ENCODE data around the gene GTF3C2. TPM values are rescaled to one million over a fixed set of nuclear protein-coding genes. Genes with fewer than 3 reads are reported as not detected.

The GTF3C2 gene
- total and polyA plus RNA-seq, 9 of the 15 experiments (the other 6 are each of a cell fraction or from before 2014, with no cell fraction given): 35.5 to 96.8 (median 53.0) TPM

DNA sequence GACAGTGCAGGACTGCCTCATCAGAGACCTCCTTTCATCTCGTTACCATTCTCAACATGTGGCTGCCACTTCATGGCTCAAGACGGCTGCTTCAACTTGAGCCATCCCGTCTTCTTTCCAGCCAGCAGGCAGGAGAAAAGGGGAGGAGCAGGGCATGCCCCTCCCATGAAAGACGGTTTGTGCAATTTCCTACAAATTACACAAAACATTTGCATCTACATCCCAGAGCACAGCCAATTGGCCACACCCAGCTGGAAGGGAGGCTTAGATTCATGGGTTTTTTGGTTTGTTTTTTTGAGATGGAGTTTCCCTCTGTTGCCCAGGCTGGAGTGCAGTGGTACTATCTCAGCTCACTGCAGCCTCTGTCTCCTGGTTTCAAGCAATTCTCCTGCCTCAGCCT, 60.1 kb downstream of the GTF3C2 start:
- Histone ChIP-seq H3K36me3 (ENCODE audit: control insufficient read depth, insufficient read depth, low read length) (no peaks in the 10 kb centered on the region), H3K9ac (ENCODE audit: insufficient read depth in 1 of 2, low read depth in 2 of 2, low read length in 2 of 2) (no peak overlapping the region), H3K79me2 (ENCODE audit: control insufficient read depth, insufficient read depth, low read length) (no peaks in the 10 kb centered on the region), H3K4me2 (ENCODE audit: insufficient read depth, low read length) (no peak overlapping the region), H4K20me1 (replicated peaks; ENCODE audit: control insufficient read depth, insufficient read depth, low read length) (no peaks in the 10 kb centered on the region), H3K27ac (ENCODE audit: extremely low read depth, low read depth, low read length) (no peak overlapping the region), H3K4me1 (replicated peaks in 1 of 2; ENCODE audit: control insufficient read depth in 2 of 2, insufficient read depth in 2 of 2, low read length in 2 of 2) (peaks cover 9 to 12% of the 10 kb centered on the region in 2 experiments), H2AFZ (ENCODE audit: low read depth, low read length) (peak overlapping the region; percentile 61), H3K4me3 (no peak overlapping the region), H3K9me3 (replicated peaks; ENCODE audit: control insufficient read depth, insufficient read depth, low read depth, low read length) (no peaks in the 10 kb centered on the region), H3K9me1 (ENCODE audit: control insufficient read depth, insufficient read depth, low read length) (no peaks in the 10 kb centered on the region), H3K27me3 (ENCODE audit: control insufficient read depth in 2 of 2, insufficient read depth in 2 of 2, low read length in 2 of 2) (no peaks in the 10 kb centered on the region; a peak in 1 of 5 replicates)
- TF ChIP-seq CEBPB (tag; IDR thresholded peaks at IDR 0.05) (peak; percentile 34; the same call in 1 of the 2 replicates), STAT5A (IDR thresholded peaks at IDR 0.05; ENCODE audit: borderline replicate concordance, low read length) (no peak)
- WGBS (ENCODE audit: insufficient coverage, low coverage, missing lambda C conversion rate): 9% methylated on average over 4 of the region's 4 CpGs
- in situ Hi-C loops (cut with MboI) (loop anchor here (10.0 kb wide), 1 partner anchor 452 kb away; the partner anchor contains the start of gene DPYSL5), intact Hi-C loops (cut with micrococcal nuclease) (loop anchor here (10.0 kb wide), 1 partner anchor 332 kb away; no protein-coding TSS in a partner anchor)
- POLR2A ChIA-PET: interaction anchor here (0.7 kb wide), 1 partner anchor 367 kb away, joined by 4 read pairs; the partner anchor contains the start of genes SLC4A1AP and SUPT7L
- CTCF ChIA-PET (ENCODE audit: low intra/inter-chr PET ratio): no interaction called here
- ATAC-seq (peak; percentile 36; the same call in 2 of the 3 replicates), DNase-seq (ENCODE audit: extremely low read depth in 1 of 4, low spot score in 3 of 4) (no peak), FAIRE-seq (no peak)
- BruUV-seq (replicated peaks): no TSS peak

DNA sequence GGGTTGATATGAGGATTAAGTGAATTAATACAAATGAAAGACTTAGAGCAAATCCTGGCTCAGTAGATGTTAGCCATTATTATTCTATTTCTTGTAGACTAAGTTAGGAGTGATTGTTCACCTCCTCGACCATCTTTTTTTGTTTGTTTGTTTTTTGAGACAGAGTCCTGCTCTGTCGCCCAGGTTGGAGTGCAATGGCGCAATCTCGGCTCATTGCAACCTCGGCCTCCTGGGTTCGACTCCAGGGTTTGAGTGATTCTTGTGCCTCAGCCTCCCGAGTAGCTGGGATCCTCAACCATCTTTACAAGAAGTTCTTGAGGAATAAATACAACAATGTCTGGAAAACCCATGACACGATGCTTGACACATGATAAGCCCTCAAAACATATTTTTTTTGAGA, 61.6 kb downstream of the GTF3C2 start:
- Histone ChIP-seq H3K9me1 (ENCODE audit: control insufficient read depth, insufficient read depth, low read length) (no peaks in the 10 kb centered on the region), H3K79me2 (ENCODE audit: control insufficient read depth, insufficient read depth, low read length) (no peaks in the 10 kb centered on the region), H3K4me2 (ENCODE audit: insufficient read depth, low read length) (no peak overlapping the region), H2AFZ (ENCODE audit: low read depth, low read length) (no peak overlapping the region), H4K20me1 (replicated peaks; ENCODE audit: control insufficient read depth, insufficient read depth, low read length) (no peaks in the 10 kb centered on the region), H3K9ac (ENCODE audit: insufficient read depth in 1 of 2, low read depth in 2 of 2, low read length in 2 of 2) (no peak overlapping the region), H3K27me3 (ENCODE audit: control insufficient read depth in 2 of 2, insufficient read depth in 2 of 2, low read length in 2 of 2) (no peaks in the 10 kb centered on the region; a peak in 1 of 5 replicates), H3K4me1 (replicated peaks in 1 of 2; ENCODE audit: control insufficient read depth in 2 of 2, insufficient read depth in 2 of 2, low read length in 2 of 2) (peaks cover 9 to 12% of the 10 kb centered on the region in 2 experiments), H3K27ac (ENCODE audit: extremely low read depth, low read depth, low read length) (no peak overlapping the region), H3K9me3 (replicated peaks; ENCODE audit: control insufficient read depth, insufficient read depth, low read depth, low read length) (no peaks in the 10 kb centered on the region), H3K4me3 (no peak overlapping the region), H3K36me3 (ENCODE audit: control insufficient read depth, insufficient read depth, low read length) (no peaks in the 10 kb centered on the region)
- 57% methylated on average over 8 of the region's 8 CpGs for WGBS (ENCODE audit: insufficient coverage, low coverage, missing lambda C conversion rate)
- ChIA-PET CTCF (ENCODE audit: low intra/inter-chr PET ratio) (no interaction called here), POLR2A (interaction anchor here (0.7 kb wide), 1 partner anchor 205 kb away, joined by 5 read pairs; no protein-coding TSS in a partner anchor)
- no TSS peak for BruUV-seq (replicated peaks)
- FAIRE-seq (no peak), DNase-seq (ENCODE audit: extremely low read depth in 1 of 4, low spot score in 3 of 4) (no peak), ATAC-seq (no peak)
- intact Hi-C loops (cut with micrococcal nuclease) (loop anchor here (10.0 kb wide), 1 partner anchor 330 kb away; no protein-coding TSS in a partner anchor), in situ Hi-C loops (cut with MboI) (loop anchor here (10.0 kb wide), 1 partner anchor 450 kb away; the partner anchor contains the start of gene DPYSL5)
- TF ChIP-seq, protein P1, sequence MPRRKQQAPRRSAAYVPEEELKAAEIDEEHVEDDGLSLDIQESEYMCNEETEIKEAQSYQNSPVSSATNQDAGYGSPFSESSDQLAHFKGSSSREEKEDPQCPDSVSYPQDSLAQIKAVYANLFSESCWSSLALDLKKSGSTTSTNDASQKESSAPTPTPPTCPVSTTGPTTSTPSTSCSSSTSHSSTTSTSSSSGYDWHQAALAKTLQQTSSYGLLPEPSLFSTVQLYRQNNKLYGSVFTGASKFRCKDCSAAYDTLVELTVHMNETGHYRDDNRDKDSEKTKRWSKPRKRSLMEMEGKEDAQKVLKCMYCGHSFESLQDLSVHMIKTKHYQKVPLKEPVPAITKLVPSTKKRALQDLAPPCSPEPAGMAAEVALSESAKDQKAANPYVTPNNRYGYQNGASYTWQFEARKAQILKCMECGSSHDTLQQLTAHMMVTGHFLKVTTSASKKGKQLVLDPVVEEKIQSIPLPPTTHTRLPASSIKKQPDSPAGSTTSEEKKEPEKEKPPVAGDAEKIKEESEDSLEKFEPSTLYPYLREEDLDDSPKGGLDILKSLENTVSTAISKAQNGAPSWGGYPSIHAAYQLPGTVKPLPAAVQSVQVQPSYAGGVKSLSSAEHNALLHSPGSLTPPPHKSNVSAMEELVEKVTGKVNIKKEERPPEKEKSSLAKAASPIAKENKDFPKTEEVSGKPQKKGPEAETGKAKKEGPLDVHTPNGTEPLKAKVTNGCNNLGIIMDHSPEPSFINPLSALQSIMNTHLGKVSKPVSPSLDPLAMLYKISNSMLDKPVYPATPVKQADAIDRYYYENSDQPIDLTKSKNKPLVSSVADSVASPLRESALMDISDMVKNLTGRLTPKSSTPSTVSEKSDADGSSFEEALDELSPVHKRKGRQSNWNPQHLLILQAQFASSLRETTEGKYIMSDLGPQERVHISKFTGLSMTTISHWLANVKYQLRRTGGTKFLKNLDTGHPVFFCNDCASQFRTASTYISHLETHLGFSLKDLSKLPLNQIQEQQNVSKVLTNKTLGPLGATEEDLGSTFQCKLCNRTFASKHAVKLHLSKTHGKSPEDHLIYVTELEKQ (CRISPR knock-in tag; IDR thresholded peaks at IDR 0.05): no peak
- no peak for TF ChIP-seq ZNF224 (CRISPR knock-in tag; IDR thresholded peaks at IDR 0.05)
- no peak for TF ChIP-seq ZNF232 (CRISPR knock-in tag; IDR thresholded peaks at IDR 0.05)
- TF ChIP-seq ZNF121 (CRISPR knock-in tag; conservative IDR thresholded peaks at IDR 0.05): no peak
- TF ChIP-seq TFAM (CRISPR knock-in tag; conservative IDR thresholded peaks at IDR 0.05): no peak
- no peak for TF ChIP-seq ELF1 (tag; IDR thresholded peaks at IDR 0.05)
